Measurements from ENCODE around the gene TAF5L.
A peak's percentile ranks its signal among the peaks of the same experiment; 100 is the strongest.
"Not testable (repeated sequence)": the region's sequence is repeated elsewhere in the genome, so short reads cannot be mapped to it uniquely, and the experiment has no call there.

The TAF5L gene

DNA sequence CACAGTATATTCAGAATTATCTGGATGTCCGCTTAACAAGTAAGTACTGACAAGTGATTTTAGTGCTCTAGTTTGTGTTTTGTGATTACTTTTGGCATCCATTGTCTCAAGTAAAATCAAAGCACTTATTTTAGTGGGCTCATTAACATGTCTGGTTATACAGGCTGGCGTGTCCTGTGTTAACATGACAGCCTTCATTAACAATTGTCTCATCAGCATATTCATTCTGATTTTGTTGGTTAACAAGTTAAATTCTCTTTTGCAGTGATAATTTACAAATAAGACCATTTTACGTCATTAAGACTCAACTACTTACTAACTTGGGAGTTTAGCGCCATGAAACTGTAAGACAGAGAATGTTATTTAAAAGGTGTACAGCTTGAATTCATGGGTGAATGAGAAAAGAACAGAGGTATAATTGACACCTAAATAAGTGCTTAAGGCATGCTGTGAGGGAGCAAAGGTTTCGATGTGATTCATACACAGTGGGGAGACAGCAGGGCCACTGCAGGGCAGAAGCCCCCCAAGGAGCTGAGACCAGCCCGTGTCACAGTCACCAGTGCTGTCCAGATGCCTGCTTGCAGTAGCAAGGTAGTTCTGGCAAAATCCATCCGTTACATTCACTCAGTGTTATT lies 22.4 kb downstream of the TAF5L start:
- DNase-seq (ENCODE audit: low spot score) = no peak

- DNase-seq (ENCODE audit: low spot score) = no peak
These were observed 25.7 kb downstream of the TAF5L start for GRCh38 chr1:229600229-229600628.

- no peak for DNase-seq (ENCODE audit: low spot score)
These were observed 26.5 kb downstream of the TAF5L start for GRCh38 chr1:229599218-229599954.

- no peak for DNase-seq (ENCODE audit: low spot score)
These were observed 28.0 kb downstream of the TAF5L start for GRCh38 chr1:229597877-229598276.

DNA sequence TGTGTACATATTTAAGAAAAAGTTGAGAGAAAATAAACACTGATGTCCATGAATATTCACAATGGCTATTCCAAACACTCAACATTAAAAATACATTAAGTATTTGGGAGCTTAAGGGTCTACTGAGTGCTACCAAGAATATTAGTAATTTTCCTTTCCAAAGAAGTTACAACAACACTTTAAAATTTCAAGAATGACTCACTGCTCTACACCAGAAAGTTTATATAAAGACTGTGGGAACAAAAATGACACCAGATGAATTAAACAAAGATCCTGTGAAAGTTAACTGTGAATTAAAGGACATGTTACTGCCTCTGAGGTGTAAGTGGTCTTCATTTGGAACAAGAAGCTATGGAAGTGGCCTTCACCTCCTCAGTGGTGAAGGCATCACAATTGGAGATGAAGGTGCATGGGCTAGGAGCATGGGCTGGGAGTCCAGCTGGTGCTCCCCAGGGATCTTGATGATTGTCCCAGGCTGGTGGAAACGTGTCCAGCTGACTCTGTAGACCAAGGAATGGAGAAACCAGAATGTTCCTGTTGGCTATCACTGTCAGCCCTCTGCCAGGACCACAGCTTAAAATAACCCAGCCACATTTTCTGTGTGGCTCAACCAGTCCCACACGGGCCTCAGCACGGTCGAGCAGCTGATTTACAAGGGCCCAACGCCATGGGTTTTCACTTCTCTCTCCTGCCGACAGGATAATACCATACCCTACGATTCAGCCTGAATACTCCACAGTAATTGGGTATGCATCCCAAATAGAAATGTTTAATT lies 28.8 kb downstream of the TAF5L start:
- no peak for DNase-seq (ENCODE audit: low spot score)

- DNase-seq (ENCODE audit: low spot score) = not testable (repeated sequence)
These were observed 30.0 kb downstream of the TAF5L start for GRCh38 chr1:229595876-229596275.

DNA sequence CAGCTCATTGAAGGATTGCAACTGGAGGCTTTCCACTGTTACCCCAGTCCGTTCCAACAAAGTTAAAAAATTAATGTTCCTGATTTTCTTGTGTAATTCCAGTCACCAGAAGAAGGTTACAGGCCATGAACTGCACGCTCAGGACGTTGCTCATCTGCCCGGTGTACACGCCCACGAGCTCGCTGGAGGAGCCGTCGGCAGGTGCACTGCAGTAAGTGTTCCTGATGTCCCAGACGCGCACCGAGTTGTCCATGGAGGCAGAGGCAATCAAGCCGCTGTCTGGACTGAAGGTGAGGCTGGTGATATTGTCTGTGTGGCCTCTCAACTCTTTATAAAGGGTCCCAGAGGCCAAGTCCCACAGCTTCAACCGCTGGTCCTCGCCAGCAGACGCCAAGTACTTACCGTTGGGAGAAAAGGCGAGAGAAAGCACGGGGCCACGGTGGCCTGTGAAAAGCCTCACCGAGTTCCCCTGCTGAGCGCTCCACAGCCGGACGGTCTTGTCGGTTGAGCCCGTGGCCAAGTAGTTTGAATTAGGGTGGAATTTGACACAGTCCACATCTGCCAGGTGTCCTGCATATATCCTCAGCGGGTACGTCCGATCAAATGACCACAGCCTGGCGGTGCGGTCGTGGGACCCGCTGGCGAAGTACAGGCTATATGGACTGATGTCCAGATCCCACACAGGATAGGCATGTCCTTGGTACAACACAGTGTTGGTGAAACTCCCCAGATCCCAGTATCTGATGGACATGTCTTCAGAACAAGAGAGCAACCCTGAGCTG lies 31.5 kb downstream of the TAF5L start:
- no peak for DNase-seq (ENCODE audit: low spot score)

- DNase-seq (ENCODE audit: low spot score) = no peak
These were observed 32.1 kb downstream of the TAF5L start for GRCh38 chr1:229593800-229594199.

DNA sequence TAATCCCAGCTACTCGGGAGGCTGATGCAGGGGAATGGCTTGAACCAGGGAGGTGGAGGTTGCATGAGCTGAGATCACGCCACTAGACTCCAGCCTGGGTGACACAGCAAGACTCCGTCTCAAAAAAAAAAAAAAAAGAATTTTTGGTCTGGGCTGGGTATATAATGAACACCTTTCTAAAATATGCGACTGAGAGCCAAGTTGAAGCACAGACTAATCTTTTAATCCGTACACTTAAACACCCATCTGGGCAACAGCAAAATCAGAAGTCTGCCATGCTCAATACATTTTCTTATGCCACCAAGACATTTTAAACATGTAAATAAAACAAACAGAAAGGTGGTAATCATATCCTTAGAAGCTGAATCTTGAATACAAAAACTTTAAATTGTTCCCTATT lies 35.8 kb downstream of the TAF5L start:
- no peak for DNase-seq (ENCODE audit: low spot score)

- DNase-seq (ENCODE audit: low spot score) = no peak
These were observed 40.6 kb downstream of the TAF5L start for GRCh38 chr1:229585338-229585737.

GRCh38 chr1:229582715-229583114 lies 43.2 kb downstream of the TAF5L start:
- DNase-seq (ENCODE audit: low spot score) = no peak

- no peak for DNase-seq (ENCODE audit: low spot score)
These were observed 43.8 kb downstream of the TAF5L start for GRCh38 chr1:229582011-229582694.

GRCh38 chr1:229581485-229581884 lies 44.4 kb downstream of the TAF5L start:
- no peak for DNase-seq (ENCODE audit: low spot score)

DNA sequence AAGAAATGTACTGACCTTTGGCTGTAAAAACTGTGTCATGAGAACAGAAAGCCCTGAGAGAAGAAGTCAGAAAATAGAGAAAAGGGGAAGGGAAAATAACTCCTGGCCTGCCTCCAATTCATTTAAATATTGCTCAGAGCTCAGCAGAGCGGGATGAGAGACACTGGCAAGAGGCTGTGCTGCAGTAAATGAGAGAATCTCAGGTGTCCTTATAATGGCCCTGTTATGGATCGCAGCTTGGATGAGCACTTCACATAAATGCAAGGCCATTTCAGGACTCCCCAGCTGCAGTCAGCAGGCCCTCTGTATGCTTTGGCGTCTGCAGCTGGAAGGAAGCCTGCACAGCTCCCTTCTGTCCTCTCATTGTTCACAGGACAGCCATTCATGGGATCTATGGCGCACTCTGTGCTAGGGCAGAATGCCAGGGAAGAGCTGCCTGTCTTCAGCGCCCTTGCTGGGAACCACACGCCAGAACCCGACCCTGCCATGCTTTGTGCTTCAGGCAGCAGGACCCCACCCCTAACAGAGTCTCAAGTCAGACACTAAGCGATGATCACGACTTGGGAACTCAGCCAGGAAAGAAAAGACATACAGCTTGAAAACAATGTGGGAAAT lies 46.8 kb downstream of the TAF5L start:
- peak; percentile 77 for DNase-seq (ENCODE audit: low spot score)

DNA sequence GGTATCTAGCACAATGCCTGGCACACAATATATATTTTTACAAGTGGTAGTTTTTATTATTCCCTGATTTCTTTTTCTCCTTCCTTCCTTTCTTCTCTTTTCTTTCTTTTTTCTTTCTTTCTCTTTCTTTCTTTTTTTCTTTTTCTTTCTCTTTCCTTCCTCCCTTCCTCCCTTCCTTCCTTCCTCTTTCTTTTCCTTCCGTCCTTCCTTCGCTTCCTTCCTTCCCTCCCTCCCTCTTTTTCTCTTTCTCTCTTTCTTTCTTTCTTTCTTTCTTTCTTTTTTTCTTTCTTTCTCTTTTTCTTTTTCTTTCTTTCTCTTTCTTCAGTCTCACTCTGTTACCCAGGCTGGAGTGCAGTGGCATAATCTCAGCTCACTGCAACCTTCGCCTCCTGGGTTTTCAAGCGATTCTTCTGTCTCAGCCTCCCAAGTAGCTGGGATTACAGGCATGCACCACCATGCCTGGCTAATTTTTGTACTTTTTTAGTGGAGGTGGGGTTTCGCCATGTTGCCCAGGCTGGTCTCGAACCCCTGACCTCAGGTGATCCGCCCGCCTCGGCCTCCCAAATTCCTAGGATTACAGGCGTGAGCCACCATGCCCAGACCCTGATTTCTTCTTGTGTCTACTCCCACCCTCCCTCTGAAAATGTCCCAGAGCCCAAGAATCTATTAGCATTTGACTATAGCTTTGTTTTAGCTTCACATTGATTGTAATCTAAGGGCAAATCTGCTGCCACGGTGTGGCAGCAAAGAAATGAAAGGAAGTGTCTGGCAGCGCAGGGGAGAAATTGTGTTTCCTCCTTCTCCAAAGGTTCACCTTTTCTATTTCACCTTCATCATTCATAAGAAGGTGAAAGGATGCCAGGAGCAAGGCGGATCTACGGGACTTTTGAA lies 47.5 kb downstream of the TAF5L start:
- no peak for DNase-seq (ENCODE audit: low spot score)

DNA sequence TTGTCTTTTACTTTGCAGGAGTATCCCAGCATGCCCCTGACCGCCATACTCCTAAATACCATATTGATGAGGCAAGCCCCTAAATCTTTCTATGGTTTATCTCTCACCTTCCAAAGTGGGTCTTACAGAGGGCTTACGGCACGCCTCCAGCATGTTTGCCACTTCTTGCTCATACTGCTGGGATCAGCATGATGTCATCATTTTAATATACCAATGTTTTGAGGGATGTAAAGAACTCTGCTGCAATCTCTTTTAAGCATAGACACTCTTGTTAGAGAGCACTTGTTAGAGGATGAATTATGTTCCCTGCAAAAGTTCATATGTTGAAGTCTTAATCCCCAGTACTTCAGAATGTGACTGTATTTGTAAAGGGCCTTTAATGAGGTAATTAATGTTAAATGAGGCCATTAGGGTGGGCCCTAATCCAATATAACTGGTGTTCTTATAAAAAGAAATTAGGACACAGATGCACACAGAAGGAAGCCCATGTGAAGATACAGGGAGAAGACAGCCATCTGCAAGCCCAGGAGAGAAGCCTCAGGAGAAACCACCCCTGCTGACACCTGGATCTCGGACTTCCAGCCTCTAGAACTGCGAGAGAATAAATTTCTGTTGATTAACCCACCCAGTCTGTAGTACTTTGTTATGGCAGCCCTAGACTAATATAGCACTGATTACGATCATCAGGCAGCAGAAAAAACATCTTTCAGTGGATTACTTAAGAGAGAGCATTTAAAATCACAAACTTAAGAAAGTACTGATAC lies 51.1 kb downstream of the TAF5L start:
- no peak for DNase-seq (ENCODE audit: low spot score)

GRCh38 chr1:229572286-229572685 lies 53.6 kb downstream of the TAF5L start:
- peak; percentile 20 for DNase-seq (ENCODE audit: low spot score)

DNA sequence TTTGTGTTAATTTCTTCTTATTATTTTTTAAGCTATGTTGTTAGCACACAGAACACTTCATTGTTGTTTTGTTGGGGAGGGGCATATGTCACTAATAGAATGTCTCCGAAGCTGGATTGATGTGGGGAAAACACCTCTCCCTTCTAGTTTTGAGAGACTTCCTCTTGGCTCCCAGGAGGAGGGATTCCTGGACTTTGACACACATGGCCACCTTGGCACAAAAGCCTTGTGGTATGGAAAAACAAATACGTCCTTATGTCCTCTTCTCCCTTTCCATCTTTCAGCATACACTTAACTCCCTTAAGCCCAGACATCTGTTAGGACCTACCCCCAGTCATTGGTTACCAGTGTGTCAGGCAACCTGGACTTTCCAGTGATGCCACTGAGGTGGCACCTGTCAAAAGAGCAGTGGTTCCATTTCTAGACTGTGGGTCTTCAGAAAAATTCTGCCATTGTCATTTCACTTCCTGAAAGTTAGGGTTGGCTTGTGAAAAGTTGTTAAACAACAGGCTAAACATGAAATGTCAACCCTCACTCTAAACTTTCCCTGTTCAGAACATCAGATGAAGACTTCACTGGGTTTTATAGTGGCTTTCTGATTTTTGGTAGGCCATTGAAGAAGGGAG lies 54.9 kb downstream of the TAF5L start:
- DNase-seq (ENCODE audit: low spot score) = no peak

DNA sequence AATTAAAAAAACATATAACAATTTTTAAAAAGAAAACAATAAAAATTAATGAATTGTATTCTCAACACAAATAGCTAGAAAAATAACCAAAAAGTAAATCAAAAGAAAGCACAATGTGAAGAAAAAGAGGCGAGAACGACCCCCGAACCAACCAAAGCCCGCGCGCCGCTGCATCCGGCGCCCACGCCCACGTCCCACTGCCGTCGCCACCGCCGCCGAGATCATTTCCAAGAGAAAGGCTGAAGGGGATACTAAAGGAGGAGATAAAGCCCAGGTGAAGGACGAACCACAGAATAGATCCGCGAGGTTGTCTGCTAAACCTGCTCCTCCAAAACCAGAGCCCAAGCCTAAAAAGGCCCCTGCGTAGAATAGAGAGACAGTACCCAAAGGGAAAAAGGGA lies 55.6 kb downstream of the TAF5L start:
- DNase-seq (ENCODE audit: low spot score) = no peak

All from NAMALWA (cell line).